Measurements from ENCODE around the gene ELP4.

DNA sequence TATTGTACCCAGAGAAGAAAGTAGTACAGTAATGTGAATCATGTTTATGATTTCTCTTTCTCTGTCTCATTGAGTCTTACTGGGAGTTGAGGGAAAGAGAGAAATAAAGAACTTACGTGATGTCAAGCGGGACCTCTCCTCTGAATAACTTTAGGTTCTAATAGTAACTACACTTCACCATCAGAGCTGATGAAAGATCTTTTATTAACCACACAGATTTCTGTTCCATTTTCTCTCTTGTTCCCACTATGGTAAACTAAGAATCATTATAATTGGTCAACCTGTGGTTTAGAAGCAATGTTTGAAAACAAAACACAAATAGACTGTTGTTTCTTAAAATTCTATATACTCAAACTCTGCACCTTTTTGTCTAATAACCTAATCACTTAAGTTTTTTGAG, 142.3 kb downstream of the ELP4 start:
- TF ChIP-seq, protein P1, sequence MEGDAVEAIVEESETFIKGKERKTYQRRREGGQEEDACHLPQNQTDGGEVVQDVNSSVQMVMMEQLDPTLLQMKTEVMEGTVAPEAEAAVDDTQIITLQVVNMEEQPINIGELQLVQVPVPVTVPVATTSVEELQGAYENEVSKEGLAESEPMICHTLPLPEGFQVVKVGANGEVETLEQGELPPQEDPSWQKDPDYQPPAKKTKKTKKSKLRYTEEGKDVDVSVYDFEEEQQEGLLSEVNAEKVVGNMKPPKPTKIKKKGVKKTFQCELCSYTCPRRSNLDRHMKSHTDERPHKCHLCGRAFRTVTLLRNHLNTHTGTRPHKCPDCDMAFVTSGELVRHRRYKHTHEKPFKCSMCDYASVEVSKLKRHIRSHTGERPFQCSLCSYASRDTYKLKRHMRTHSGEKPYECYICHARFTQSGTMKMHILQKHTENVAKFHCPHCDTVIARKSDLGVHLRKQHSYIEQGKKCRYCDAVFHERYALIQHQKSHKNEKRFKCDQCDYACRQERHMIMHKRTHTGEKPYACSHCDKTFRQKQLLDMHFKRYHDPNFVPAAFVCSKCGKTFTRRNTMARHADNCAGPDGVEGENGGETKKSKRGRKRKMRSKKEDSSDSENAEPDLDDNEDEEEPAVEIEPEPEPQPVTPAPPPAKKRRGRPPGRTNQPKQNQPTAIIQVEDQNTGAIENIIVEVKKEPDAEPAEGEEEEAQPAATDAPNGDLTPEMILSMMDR (IDR thresholded peaks at IDR 0.05; ENCODE audit: low read length): no peak
- no peak for TF ChIP-seq EZH2 (IDR thresholded peaks at IDR 0.05; ENCODE audit: borderline replicate concordance, low read length)
